HG03520 (cell line): Measurements from ENCODE around the gene FBLN1.

ENCODE experiments used
- ATAC-seq: cut with Tn5 transposase; IDR thresholded peaks from one replicate; pipeline ENCODE4 v1.9.1; 2021; ENCODE audit warnings: mild to moderate bottlenecking, moderate library complexity; ENCODE audit not compliant: unreplicated experiment

FBLN1 gene

GRCh38 chr22:45503050-45503815 is 550 bp downstream of the FBLN1 start:
- ATAC-seq = no peak

GRCh38 chr22:45503816-45504372 is 1.2 kb downstream of the FBLN1 start:
- no peak for ATAC-seq

- ATAC-seq = no peak
Measured at GRCh38 chr22:45504373-45505341, 2.0 kb downstream of the FBLN1 start.

GRCh38 chr22:45505991-45506747 is 3.5 kb downstream of the FBLN1 start:
- no peak for ATAC-seq

- ATAC-seq = no peak
Measured at GRCh38 chr22:45506816-45507360, 4.2 kb downstream of the FBLN1 start.

- no peak for ATAC-seq
Measured at GRCh38 chr22:45507798-45508197, 5.1 kb downstream of the FBLN1 start.

GRCh38 chr22:45508814-45509213 is 6.1 kb downstream of the FBLN1 start:
- no peak for ATAC-seq

GRCh38 chr22:45510376-45511232 is 7.9 kb downstream of the FBLN1 start:
- no peak for ATAC-seq

- ATAC-seq = no peak
Measured at GRCh38 chr22:45511847-45512261, 9.2 kb downstream of the FBLN1 start.

GRCh38 chr22:45512363-45512762 is 9.7 kb downstream of the FBLN1 start:
- no peak for ATAC-seq

GRCh38 chr22:45515676-45516075 is 13.0 kb downstream of the FBLN1 start:
- ATAC-seq = no peak

- ATAC-seq = no peak
Measured at GRCh38 chr22:45516163-45516562, 13.5 kb downstream of the FBLN1 start.

GRCh38 chr22:45516923-45517675 is 14.4 kb downstream of the FBLN1 start:
- no peak for ATAC-seq

- no peak for ATAC-seq
Measured at GRCh38 chr22:45518136-45518535, 15.5 kb downstream of the FBLN1 start.

GRCh38 chr22:45518580-45518991 is 15.9 kb downstream of the FBLN1 start:
- ATAC-seq = no peak

- ATAC-seq = no peak
Measured at GRCh38 chr22:45521178-45521577, 18.5 kb downstream of the FBLN1 start.

- ATAC-seq = no peak
Measured at GRCh38 chr22:45522462-45522861, 19.8 kb downstream of the FBLN1 start.

- no peak for ATAC-seq
Measured at GRCh38 chr22:45524157-45524556, 21.5 kb downstream of the FBLN1 start.

GRCh38 chr22:45524966-45525365 is 22.3 kb downstream of the FBLN1 start:
- ATAC-seq = no peak
